GM12864 (cell line): ENCODE data around the gene SLC10A2.
A peak's percentile ranks its signal among the peaks of the same experiment; 100 is the strongest.

Experiments used
- DNase-seq: peaks from one replicate; pipeline ENCODE4 v3.0.0-alpha.2; 2011; ENCODE audit warnings: low read depth
- H3K4me3 ChIP-seq: 2 replicates; pipeline ENCODE4 v1.5.1; 2011; ENCODE audit warnings: mild to moderate bottlenecking, low read depth, low read length, control low read depth
- TF ChIP-seq, protein P1 (sequence below): IDR thresholded peaks from 2 replicates; pipeline ENCODE4 v1.5.1; 2011; ENCODE audit warnings: low read depth, mild to moderate bottlenecking, moderate library complexity, low read length, control low read depth, inconsistent platforms; ENCODE audit errors: missing control alignments

The SLC10A2 gene

DNA sequence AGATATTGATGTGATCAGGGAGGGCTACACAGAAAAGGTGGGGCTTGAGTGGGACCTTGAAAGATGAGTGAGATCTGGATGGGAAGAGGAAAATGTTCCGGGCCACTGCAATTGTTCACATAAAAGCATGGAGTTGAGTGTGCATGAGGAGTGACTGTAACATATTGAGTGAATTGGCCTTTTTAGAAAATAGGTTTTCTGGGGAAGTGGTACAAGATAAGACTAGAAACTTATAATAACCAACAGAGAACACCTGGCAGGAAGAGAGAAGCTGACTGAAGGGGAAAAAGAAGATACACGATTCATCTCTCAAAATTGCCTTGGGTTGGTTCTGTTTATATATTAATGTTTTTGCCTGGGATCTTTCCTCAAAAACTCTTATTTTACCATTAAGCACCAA, 32.2 kb downstream of the SLC10A2 start:
- DNase-seq = peak; percentile 25
- no peak overlapping the region for H3K4me3 ChIP-seq
- TF ChIP-seq, protein P1, sequence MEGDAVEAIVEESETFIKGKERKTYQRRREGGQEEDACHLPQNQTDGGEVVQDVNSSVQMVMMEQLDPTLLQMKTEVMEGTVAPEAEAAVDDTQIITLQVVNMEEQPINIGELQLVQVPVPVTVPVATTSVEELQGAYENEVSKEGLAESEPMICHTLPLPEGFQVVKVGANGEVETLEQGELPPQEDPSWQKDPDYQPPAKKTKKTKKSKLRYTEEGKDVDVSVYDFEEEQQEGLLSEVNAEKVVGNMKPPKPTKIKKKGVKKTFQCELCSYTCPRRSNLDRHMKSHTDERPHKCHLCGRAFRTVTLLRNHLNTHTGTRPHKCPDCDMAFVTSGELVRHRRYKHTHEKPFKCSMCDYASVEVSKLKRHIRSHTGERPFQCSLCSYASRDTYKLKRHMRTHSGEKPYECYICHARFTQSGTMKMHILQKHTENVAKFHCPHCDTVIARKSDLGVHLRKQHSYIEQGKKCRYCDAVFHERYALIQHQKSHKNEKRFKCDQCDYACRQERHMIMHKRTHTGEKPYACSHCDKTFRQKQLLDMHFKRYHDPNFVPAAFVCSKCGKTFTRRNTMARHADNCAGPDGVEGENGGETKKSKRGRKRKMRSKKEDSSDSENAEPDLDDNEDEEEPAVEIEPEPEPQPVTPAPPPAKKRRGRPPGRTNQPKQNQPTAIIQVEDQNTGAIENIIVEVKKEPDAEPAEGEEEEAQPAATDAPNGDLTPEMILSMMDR = no peak

DNA sequence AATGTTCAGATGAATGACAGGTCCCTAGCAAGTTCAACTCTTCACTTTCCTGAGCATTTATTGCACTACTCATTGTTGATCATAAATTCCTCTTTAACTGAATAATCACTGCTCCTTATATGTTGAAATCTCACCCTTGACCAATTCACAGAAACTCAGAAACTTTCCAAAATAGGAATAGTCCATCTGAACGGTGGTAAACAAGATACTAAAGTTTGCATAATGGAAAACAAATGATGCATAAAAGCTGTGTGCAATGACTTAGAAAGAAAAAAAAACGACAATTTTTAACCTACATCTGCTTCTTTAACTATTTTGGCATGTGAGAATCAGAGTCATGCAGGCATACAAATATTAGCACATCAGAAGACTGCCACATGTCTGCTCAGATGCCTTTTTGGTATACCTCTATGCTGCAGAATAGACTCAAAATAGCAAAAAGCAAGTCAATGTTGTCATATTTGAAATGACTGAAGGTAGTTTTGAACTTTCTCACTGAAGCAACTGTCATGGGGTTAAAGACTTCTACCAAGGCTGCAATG, 34.8 kb downstream of the SLC10A2 start:
- TF ChIP-seq, protein P1 = no peak
- no peak overlapping the region for H3K4me3 ChIP-seq
- peak; percentile 77 for DNase-seq

DNA sequence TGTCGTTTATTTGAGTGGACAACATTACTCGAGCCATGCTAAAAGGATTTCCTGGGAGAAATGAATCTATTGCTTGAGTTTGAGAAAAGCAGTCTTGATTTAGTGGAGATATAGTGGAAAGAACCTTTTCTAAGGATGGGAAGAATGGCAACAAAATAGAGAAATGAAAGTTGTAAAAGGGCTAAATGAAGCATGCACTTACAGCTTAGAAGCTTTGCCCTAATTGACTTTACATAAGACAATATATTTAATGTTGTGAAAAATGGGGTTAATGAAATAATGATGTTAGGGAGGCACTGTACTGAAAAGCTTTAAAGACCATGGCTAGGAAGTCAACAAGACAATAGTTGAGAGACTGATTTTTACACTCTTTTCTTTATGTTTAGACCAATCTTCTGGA, 35.4 kb downstream of the SLC10A2 start:
- no peak for DNase-seq
- TF ChIP-seq, protein P1 = no peak
- H3K4me3 ChIP-seq = no peak overlapping the region

DNA sequence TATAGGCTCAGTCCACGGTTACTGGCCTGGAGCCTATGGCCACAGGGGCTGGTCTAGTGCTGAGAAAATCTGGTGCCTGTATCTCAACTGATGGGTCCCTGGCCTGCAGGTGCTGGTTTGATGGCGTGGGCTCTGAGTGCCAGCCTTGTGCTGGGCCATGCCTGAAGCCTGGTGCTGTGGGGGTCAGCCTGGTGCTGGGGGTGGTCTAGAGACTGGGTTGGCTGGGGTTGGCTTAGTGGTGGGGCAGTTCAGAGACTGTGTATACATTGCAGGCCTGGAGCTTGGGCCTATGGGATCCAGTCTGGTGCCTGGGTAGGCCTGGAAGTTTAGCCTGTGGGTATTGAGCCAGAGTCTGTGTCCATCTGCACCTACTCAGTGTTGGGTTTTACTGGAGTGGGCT, 36.4 kb downstream of the SLC10A2 start:
- DNase-seq = no peak
- TF ChIP-seq, protein P1 = no peak
- no peak overlapping the region for H3K4me3 ChIP-seq

DNA sequence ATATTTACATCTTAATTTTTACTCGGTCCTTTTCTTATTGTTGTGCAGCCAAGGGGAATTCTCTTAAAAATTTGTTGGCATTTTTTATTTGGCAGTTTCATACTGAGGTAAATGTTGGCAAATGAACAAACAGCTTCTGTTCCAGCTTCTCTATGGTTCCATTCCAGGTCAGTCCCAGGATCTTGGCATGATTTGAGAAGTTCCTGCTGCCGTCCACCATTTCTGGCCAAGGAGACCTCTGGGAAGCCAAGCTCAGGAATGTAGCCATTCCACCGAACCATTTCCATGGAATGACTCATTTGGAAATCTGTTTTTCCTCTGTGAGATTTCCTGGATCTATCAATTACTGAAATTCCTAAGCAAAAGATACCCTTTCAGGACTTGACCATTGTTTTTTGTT, 43.9 kb downstream of the SLC10A2 start:
- DNase-seq = no peak
- TF ChIP-seq, protein P1 = no peak
- no peak overlapping the region for H3K4me3 ChIP-seq

DNA sequence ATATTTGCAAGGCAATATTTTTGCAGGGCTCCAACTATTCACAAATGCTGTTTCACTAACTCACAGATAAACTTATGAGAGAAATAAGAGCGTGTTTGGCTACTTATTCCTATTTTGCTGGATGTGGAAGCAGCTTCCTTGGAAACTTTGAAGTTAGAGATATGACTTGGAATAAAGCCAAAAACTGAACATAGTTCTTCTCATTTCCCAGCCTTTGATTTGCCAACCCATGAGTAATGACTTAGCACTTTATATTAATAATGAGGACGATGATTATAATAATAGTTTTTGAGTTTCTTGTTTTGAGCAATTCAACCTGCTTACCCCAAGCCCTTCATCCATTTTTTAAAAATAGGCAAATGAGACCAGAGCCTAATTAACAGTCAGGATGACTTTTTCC, 47.7 kb downstream of the SLC10A2 start:
- no peak for DNase-seq
- no peak overlapping the region for H3K4me3 ChIP-seq
- TF ChIP-seq, protein P1 = no peak

DNA sequence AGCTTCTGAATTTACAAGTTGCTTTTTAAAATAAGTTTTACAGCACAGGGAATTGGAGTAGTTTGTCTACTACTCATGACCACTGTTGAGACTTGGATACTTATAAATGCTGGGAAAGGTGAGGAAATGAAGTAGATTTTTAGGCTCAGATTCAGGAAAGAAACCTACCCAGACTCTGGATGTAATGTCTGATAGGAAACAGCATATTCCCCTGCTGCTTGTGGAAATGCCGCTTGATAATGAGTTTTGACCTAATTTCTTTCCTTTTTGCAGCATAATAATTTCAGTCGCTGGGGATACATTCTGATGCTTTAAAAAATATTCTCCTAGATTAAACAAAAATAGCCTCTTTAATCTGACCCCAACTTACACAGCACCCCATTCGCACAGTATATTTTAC, 53.6 kb downstream of the SLC10A2 start:
- no peak overlapping the region for H3K4me3 ChIP-seq
- TF ChIP-seq, protein P1 = no peak
- DNase-seq = no peak
